ENCODE measurements around the gene EPHB1.

GRCh38 chr3:134817297-134817696 is 22.2 kb downstream of the EPHB1 start:
- TF ChIP-seq TAF1 (IDR thresholded peaks at IDR 0.05; ENCODE audit: borderline replicate concordance, low read depth, low read length) (no peak), EP300 (IDR thresholded peaks at IDR 0.05; ENCODE audit: borderline replicate concordance in 1 of 2, low read depth in 1 of 2, low read length in 1 of 2) (no peak), MAX (IDR thresholded peaks at IDR 0.05; ENCODE audit: low read depth) (no peak), NRF1 (IDR thresholded peaks at IDR 0.05; ENCODE audit: low read depth, low read length) (no peak), SIN3A (IDR thresholded peaks at IDR 0.05; ENCODE audit: borderline replicate concordance, low read depth, low read length) (no peak)
